ENCODE measurements around the gene PDIA6. TPM values are rescaled to one million over a fixed set of nuclear protein-coding genes. Genes with fewer than 3 reads are reported as not detected.

Gene PDIA6
- total RNA-seq, 6 experiments from 2014 or later = 141 to 232 (median 191) TPM

- intact Hi-C loops (cut with DNase I) = no loop called here
- Histone ChIP-seq H3K9me3 (no peaks in the 10 kb centered on the region), H3K4me3 (no peak overlapping the region), H3K4me1 (no peaks in the 10 kb centered on the region), H3K27ac (no peak overlapping the region), H3K27me3 (no peaks in the 10 kb centered on the region), H3K36me3 (no peaks in the 10 kb centered on the region)
- ATAC-seq (no peak), DNase-seq (no peak)
- 66% methylated on average over 9 of the region's 13 CpGs for WGBS (ENCODE audit: insufficient coverage, low coverage, low lambda C conversion rate, missing lambda C conversion rate)
- no peak for TF ChIP-seq CTCF (IDR thresholded peaks at IDR 0.05)
- no peak for TF ChIP-seq POLR2A (IDR thresholded peaks at IDR 0.05)
Measured at GRCh38 chr2:10846110-10846861, 33.7 kb upstream of the PDIA6 start.

- H3K36me3 ChIP-seq = no peaks in the 10 kb centered on the region
- H3K4me1 ChIP-seq = no peaks in the 10 kb centered on the region
- no peaks in the 10 kb centered on the region for H3K27me3 ChIP-seq
- 81% methylated on average over 3 of the region's 4 CpGs for WGBS (ENCODE audit: insufficient coverage, low coverage, low lambda C conversion rate, missing lambda C conversion rate)
- H3K27ac ChIP-seq = no peak overlapping the region
- DNase-seq = no peak
- H3K4me3 ChIP-seq = no peak overlapping the region
- no peaks in the 10 kb centered on the region for H3K9me3 ChIP-seq
- ATAC-seq = no peak
- TF ChIP-seq POLR2A (IDR thresholded peaks at IDR 0.05) (no peak), CTCF (IDR thresholded peaks at IDR 0.05) (no peak)
- intact Hi-C loops (cut with DNase I) = no loop called here
Measured at GRCh38 chr2:10845640-10846039, 33.1 kb upstream of the PDIA6 start.

- TF ChIP-seq POLR2A (IDR thresholded peaks at IDR 0.05) = no peak
- TF ChIP-seq CTCF (IDR thresholded peaks at IDR 0.05) = no peak
- H3K27ac ChIP-seq = no peak overlapping the region
- no peaks in the 10 kb centered on the region for H3K4me1 ChIP-seq
- WGBS (ENCODE audit: insufficient coverage, low coverage, low lambda C conversion rate, missing lambda C conversion rate) = 43% methylated on average over 4 of the region's 12 CpGs
- ATAC-seq (peak; percentile 96 to 98 (median 97)), DNase-seq (peak; percentile 58 to 83 (median 63))
- intact Hi-C loops (cut with DNase I) = no loop called here
- no peaks in the 10 kb centered on the region for H3K27me3 ChIP-seq
- H3K9me3 ChIP-seq = no peaks in the 10 kb centered on the region
- H3K36me3 ChIP-seq = no peaks in the 10 kb centered on the region
- H3K4me3 ChIP-seq = no peak overlapping the region
Measured at GRCh38 chr2:10844097-10844496, 31.5 kb upstream of the PDIA6 start.

GRCh38 chr2:10842506-10842905 lies 29.9 kb upstream of the PDIA6 start:
- WGBS (ENCODE audit: insufficient coverage, low coverage, low lambda C conversion rate, missing lambda C conversion rate) = 76% methylated on average over 3 of the region's 4 CpGs
- Histone ChIP-seq H3K4me1 (no peaks in the 10 kb centered on the region), H3K27ac (no peak overlapping the region), H3K36me3 (no peaks in the 10 kb centered on the region), H3K9me3 (no peaks in the 10 kb centered on the region), H3K27me3 (no peaks in the 10 kb centered on the region), H3K4me3 (no peak overlapping the region)
- ATAC-seq = no peak
- intact Hi-C loops (cut with DNase I) = no loop called here
- no peak for DNase-seq
- TF ChIP-seq CTCF (IDR thresholded peaks at IDR 0.05) (no peak), POLR2A (IDR thresholded peaks at IDR 0.05) (no peak)
